HepG2 (cell line): Measurements from ENCODE around the gene PMVK. TPM values are rescaled to one million over a fixed set of nuclear protein-coding genes. Genes with fewer than 3 reads are reported as not detected.
A peak's percentile ranks its signal among the peaks of the same experiment; 100 is the strongest.

ENCODE experiments used
- CSRNP2 ChIP-seq: sonication (generic); formaldehyde crosslinking; conservative IDR thresholded peaks from 2 replicates; pipeline ENCODE4 v1.8.0; 2022; ENCODE audit warnings: low read depth, missing genetic modification reagents
- EEA1 ChIP-seq: sonication (generic); formaldehyde crosslinking; IDR thresholded peaks from 2 replicates; pipeline ENCODE4 v1.5.1; 2020; ENCODE audit warnings: mild to moderate bottlenecking, missing genetic modification reagents, borderline replicate concordance
- GATAD2A ChIP-seq: IDR thresholded peaks from 2 replicates; pipeline ENCODE4 v1.6.1; 2016
- GTF2F1 ChIP-seq: fragments of 150-350 bp; IDR thresholded peaks from 2 replicates; pipeline ENCODE4 v1.6.1; 2014; ENCODE audit warnings: low read length
- KDM1A ChIP-seq: IDR thresholded peaks from 2 replicates; pipeline ENCODE4 v1.6.1; 2016; ENCODE audit warnings: missing compliant biosample characterization
- KDM2A ChIP-seq: sonication (generic); formaldehyde crosslinking; IDR thresholded peaks from 2 replicates; pipeline ENCODE4 v1.4.0; 2020; ENCODE audit warnings: low read depth, missing genetic modification reagents, borderline replicate concordance
- LBX2 ChIP-seq: sonication (generic); formaldehyde crosslinking; IDR thresholded peaks from 2 replicates; pipeline ENCODE4 v1.5.0; 2020; ENCODE audit warnings: missing genetic modification reagents, mild to moderate bottlenecking, borderline replicate concordance
- NFYC ChIP-seq: IDR thresholded peaks from 2 replicates; pipeline ENCODE4 v1.6.1; 2016; ENCODE audit warnings: missing genetic modification reagents, missing compliant biosample characterization
- PHF5A ChIP-seq: IDR thresholded peaks from one replicate; pipeline ENCODE4 v1.6.1; 2018; ENCODE audit warnings: low read depth, missing genetic modification reagents; ENCODE audit not compliant: unreplicated experiment
- RBFOX2 ChIP-seq: fragments of 200-400 bp; formaldehyde crosslinking; IDR thresholded peaks from 2 replicates; pipeline ENCODE4 v1.6.1; 2017; ENCODE audit warnings: low read depth, mild to moderate bottlenecking, low read length
- RFX3 ChIP-seq: IDR thresholded peaks from 2 replicates; pipeline ENCODE4 v1.6.1; 2016; ENCODE audit warnings: missing biosample characterization, missing genetic modification reagents
- RNF2 ChIP-seq: fragments of 450-650 bp; conservative IDR thresholded peaks from 2 replicates; pipeline ENCODE4 v1.6.1; 2016; ENCODE audit warnings: low read depth
- SMYD3 ChIP-seq: sonication (generic); formaldehyde crosslinking; IDR thresholded peaks from 2 replicates; pipeline ENCODE4 v1.8.1; 2023; ENCODE audit warnings: mild to moderate bottlenecking, missing genetic modification reagents
- SRSF1 ChIP-seq: fragments of 200-400 bp; formaldehyde crosslinking; optimal IDR thresholded peaks from 2 replicates; pipeline ENCODE3; 2017; ENCODE audit warnings: mild to moderate bottlenecking, low read depth, low read length, moderate library complexity
- SRSF9 ChIP-seq: fragments of 200-400 bp; formaldehyde crosslinking; IDR thresholded peaks from 2 replicates; pipeline ENCODE4 v1.6.1; 2018; ENCODE audit warnings: borderline replicate concordance, mild to moderate bottlenecking, low read depth, low read length; ENCODE audit not compliant: insufficient read depth, poor library complexity, severe bottlenecking
- TCF12 ChIP-seq, 2 experiments: fragments of 450-650 bp in 1 of 2; sonication (generic) in 1 of 2; formaldehyde crosslinking in 1 of 2; IDR thresholded peaks; 2 replicates each; pipeline versions ENCODE4 v1.6.1 to v1.8.0; 2017 to 2022; ENCODE audit warnings: antibody characterized with exemption in 1 of 2, mild to moderate bottlenecking in 1 of 2, missing genetic modification reagents in 1 of 2, moderate library complexity in 1 of 2
- TFAP4 ChIP-seq: sonication (generic); IDR thresholded peaks from 2 replicates; pipeline ENCODE4 v1.6.1; 2016; ENCODE audit warnings: low read depth, borderline replicate concordance
- ZBTB2 ChIP-seq: sonication (generic); formaldehyde crosslinking; IDR thresholded peaks from 2 replicates; pipeline ENCODE4 v1.8.0; 2022; ENCODE audit warnings: low read depth, missing genetic modification reagents
- ZFP37 ChIP-seq: sonication (generic); formaldehyde crosslinking; IDR thresholded peaks from 2 replicates; pipeline ENCODE4 v1.4.0; 2020; ENCODE audit warnings: missing genetic modification reagents, borderline replicate concordance
- ZNF333 ChIP-seq: sonication (generic); formaldehyde crosslinking; IDR thresholded peaks from 2 replicates; pipeline ENCODE4 v1.4.0; 2020; ENCODE audit warnings: mild to moderate bottlenecking, missing genetic modification reagents, borderline replicate concordance
- ZNF350 ChIP-seq: sonication (generic); formaldehyde crosslinking; IDR thresholded peaks from 2 replicates; pipeline ENCODE4 v1.4.0; 2020; ENCODE audit warnings: mild to moderate bottlenecking, low read depth, missing genetic modification reagents, borderline replicate concordance
- ZNF414 ChIP-seq: sonication (generic); formaldehyde crosslinking; IDR thresholded peaks from 2 replicates; pipeline ENCODE4 v1.5.0; 2020; ENCODE audit warnings: missing genetic modification reagents
- ZNF572 ChIP-seq: sonication (generic); formaldehyde crosslinking; IDR thresholded peaks from 2 replicates; pipeline ENCODE4 v1.5.1; 2020; ENCODE audit warnings: mild to moderate bottlenecking, missing genetic modification reagents
- ZNF580 ChIP-seq: IDR thresholded peaks from 2 replicates; pipeline ENCODE4 v1.6.1; 2016; ENCODE audit warnings: low read depth, borderline replicate concordance
- ZNF782 ChIP-seq: sonication (generic); formaldehyde crosslinking; IDR thresholded peaks from 2 replicates; pipeline ENCODE4 v1.4.0; 2020; ENCODE audit warnings: missing genetic modification reagents, mild to moderate bottlenecking, borderline replicate concordance
- polyA plus RNA-seq, 8 experiments: library from polyadenylated mRNA; depleted of rRNA in 3 of 8; stranded (reverse) in 7 of 8; unstranded in 1 of 8; fragments of >200 nt; fragmentation: Illumina TruSeq in 4 of 8; extraction: Trizol in 4 of 8; gene quantifications; 2 replicates each; pipeline versions ENCODE4 v1.2.1 to v1.2.3, GENCODE V29; 2011 to 2016; ENCODE audit warnings: low read depth in 4 of 8, missing spikeins in 1 of 8, mixed read lengths in 1 of 8; ENCODE audit not compliant: insufficient read depth in 1 of 8
- total RNA-seq, 5 experiments: library from RNA; depleted of rRNA; stranded (reverse); fragments of >200 nt; fragmentation: Illumina TruSeq; extraction: Trizol; gene quantifications; 2 replicates each; pipeline ENCODE4 v1.2.3, GENCODE V29; 2016; ENCODE audit warnings: low read depth in 1 of 5

Gene PMVK
- total and polyA plus RNA-seq, 2 of the 13 experiments (the other 11 are each of a cell fraction or from before 2014, with no cell fraction given): 3.9 to 12.6 TPM

GRCh38 chr1:154955039-154955717, 18.7 kb upstream of the PMVK start (continued):
- TF ChIP-seq CSRNP2 (CRISPR knock-in tag) (no peak), ZFP37 (no peak), ZNF414 (CRISPR knock-in tag) (no peak), TFAP4 (peak; percentile 83; the same call in 1 of the 2 replicates), NFYC (CRISPR knock-in tag) (no peak; the same call in 1 of the 2 replicates), ZBTB2 (no peak), KDM2A (CRISPR knock-in tag) (no peak), RNF2 (no peak), SMYD3 (no peak), ZNF580 (no peak), RBFOX2 (no peak), ZNF350 (CRISPR knock-in tag) (no peak), GATAD2A (no peak), KDM1A (peak; percentile 54; the same call in 1 of the 2 replicates), EEA1 (CRISPR knock-in tag) (no peak), GTF2F1 (no peak), LBX2 (CRISPR knock-in tag) (no peak), ZNF782 (CRISPR knock-in tag) (no peak), RFX3 (peak; percentile 84), ZNF572 (CRISPR knock-in tag) (no peak), SRSF9 (no peak), ZNF333 (CRISPR knock-in tag) (no peak), PHF5A (CRISPR knock-in tag) (peak; percentile 22), SRSF1 (no peak), TCF12 (IDR thresholded peaks at IDR 0.05) (no peak), TCF12 (CRISPR knock-in tag; IDR thresholded peaks at IDR 0.05) (no peak)
